ENCODE data around the gene SLC4A1. TPM values are rescaled to one million over a fixed set of nuclear protein-coding genes. Genes with fewer than 3 reads are reported as not detected.
A peak's percentile ranks its signal among the peaks of the same experiment; 100 is the strongest.

Gene SLC4A1
- total and polyA plus RNA-seq, 2 of the 13 experiments (the other 11 are each of a cell fraction or from before 2014, with no cell fraction given) = not detected

GRCh38 chr17:44204441-44204882, 63.5 kb downstream of the SLC4A1 start:
- peaks cover 12 to 22% of the 10 kb centered on the region in 2 experiments for H3K36me3 ChIP-seq (replicated peaks in 1 of 2; ENCODE audit: control insufficient read depth in 1 of 2, insufficient read depth in 2 of 2, low read length in 2 of 2)
- no peaks in the 10 kb centered on the region for H3K79me2 ChIP-seq (ENCODE audit: insufficient read depth, low read length)
- ATAC-seq (no peak), DNase-seq (ENCODE audit: low spot score) (no peak), FAIRE-seq (peak; percentile 46)
- BruUV-seq (replicated peaks) = no TSS peak
- H3K27me3 ChIP-seq (ENCODE audit: control insufficient read depth in 1 of 2, insufficient read depth in 2 of 2, low read length in 2 of 2) = no peaks in the 10 kb centered on the region; a peak in 1 of 5 replicates
- ChIA-PET CTCF (ENCODE audit: low intra/inter-chr PET ratio, low total read pairs) (interaction anchor here (1.3 to 1.9 kb wide), 2 partner anchors 13 to 146 kb away, joined by 5 to 13 read pairs; no protein-coding TSS in a partner anchor), POLR2A (interaction anchor here (0.6 to 0.9 kb wide), 2 partner anchors 15 to 19 kb away, joined by 3 to 8 read pairs; no protein-coding TSS in a partner anchor)
- H3K4me2 ChIP-seq (ENCODE audit: low read depth, low read length) = no peak overlapping the region
- no peak overlapping the region for H3K27ac ChIP-seq (ENCODE audit: extremely low read length, insufficient read depth, low read length)
- no peak overlapping the region for H3K4me3 ChIP-seq (replicated peaks in 1 of 3; ENCODE audit: insufficient read depth in 1 of 3, low read depth in 2 of 3, low read length in 3 of 3)
- no peaks in the 10 kb centered on the region for H4K20me1 ChIP-seq (ENCODE audit: insufficient read depth, low read length)
- TF ChIP-seq ZNF121 (CRISPR knock-in tag; IDR thresholded peaks at IDR 0.05) (no peak), GATA4 (IDR thresholded peaks at IDR 0.05; ENCODE audit: borderline replicate concordance, low read depth) (no peak), ZNF331 (CRISPR knock-in tag; IDR thresholded peaks at IDR 0.05) (no peak), ZFAT (CRISPR knock-in tag; conservative IDR thresholded peaks at IDR 0.05) (no peak), TARDBP (CRISPR knock-in tag; IDR thresholded peaks at IDR 0.05) (no peak), SAP130 (CRISPR knock-in tag; IDR thresholded peaks at IDR 0.05; ENCODE audit: low read depth) (no peak), ZNF24 (IDR thresholded peaks at IDR 0.05) (no peak), PCBP2 (optimal IDR thresholded peaks at IDR 0.05; ENCODE audit: low read depth, low read length, poor library complexity, severe bottlenecking) (no peak), RXRB (CRISPR knock-in tag; IDR thresholded peaks at IDR 0.05; ENCODE audit: borderline replicate concordance) (no peak), ZNF253 (CRISPR knock-in tag; IDR thresholded peaks at IDR 0.05; ENCODE audit: borderline replicate concordance) (no peak), ZNF383 (CRISPR knock-in tag; IDR thresholded peaks at IDR 0.05; ENCODE audit: borderline replicate concordance) (no peak), KLF13 (CRISPR knock-in tag; IDR thresholded peaks at IDR 0.05) (no peak)
- TF ChIP-seq, protein P1, sequence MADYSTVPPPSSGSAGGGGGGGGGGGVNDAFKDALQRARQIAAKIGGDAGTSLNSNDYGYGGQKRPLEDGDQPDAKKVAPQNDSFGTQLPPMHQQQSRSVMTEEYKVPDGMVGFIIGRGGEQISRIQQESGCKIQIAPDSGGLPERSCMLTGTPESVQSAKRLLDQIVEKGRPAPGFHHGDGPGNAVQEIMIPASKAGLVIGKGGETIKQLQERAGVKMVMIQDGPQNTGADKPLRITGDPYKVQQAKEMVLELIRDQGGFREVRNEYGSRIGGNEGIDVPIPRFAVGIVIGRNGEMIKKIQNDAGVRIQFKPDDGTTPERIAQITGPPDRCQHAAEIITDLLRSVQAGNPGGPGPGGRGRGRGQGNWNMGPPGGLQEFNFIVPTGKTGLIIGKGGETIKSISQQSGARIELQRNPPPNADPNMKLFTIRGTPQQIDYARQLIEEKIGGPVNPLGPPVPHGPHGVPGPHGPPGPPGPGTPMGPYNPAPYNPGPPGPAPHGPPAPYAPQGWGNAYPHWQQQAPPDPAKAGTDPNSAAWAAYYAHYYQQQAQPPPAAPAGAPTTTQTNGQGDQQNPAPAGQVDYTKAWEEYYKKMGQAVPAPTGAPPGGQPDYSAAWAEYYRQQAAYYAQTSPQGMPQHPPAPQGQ (CRISPR knock-in tag; IDR thresholded peaks at IDR 0.05; ENCODE audit: borderline replicate concordance) = no peak
- no peaks in the 10 kb centered on the region for H3K9me3 ChIP-seq (ENCODE audit: low read length)
- whole genome bisulfite sequencing (ENCODE audit: low lambda C conversion rate) = 86% methylated on average over 4 of the region's 5 CpGs
- no peak overlapping the region for H3K9ac ChIP-seq (ENCODE audit: insufficient read depth, low read depth, low read length)
- intact Hi-C loops (cut with micrococcal nuclease; ENCODE audit: unreplicated experiment) = loop anchor here (5.0 kb wide), 1 partner anchor 123 kb away; no protein-coding TSS in a partner anchor
- peaks cover 27% of the 10 kb centered on the region for H3K4me1 ChIP-seq (ENCODE audit: insufficient read depth, low read length)
- H2AFZ ChIP-seq (ENCODE audit: low read length) = no peak overlapping the region
- in situ Hi-C loops (cut with HindIII; ENCODE audit: extremely low pct_ligation_motif_present, low pct_unique_long_range_greater_than_20kb) = no loop called here
